GM18508 (cell line): ENCODE data around the gene PTK7.

ENCODE experiments used
- ATAC-seq: cut with Tn5 transposase; IDR thresholded peaks from one replicate; pipeline ENCODE4 v1.9.1; 2021; ENCODE audit warnings: moderate number of reproducible peaks; ENCODE audit not compliant: insufficient read depth, unreplicated experiment

The PTK7 gene

GRCh38 chr6:43196337-43196736, 120.2 kb downstream of the PTK7 start:
- ATAC-seq: no peak

- ATAC-seq: no peak
Observed at GRCh38 chr6:43199912-43200311, 123.8 kb downstream of the PTK7 start.

- ATAC-seq: no peak
Observed at GRCh38 chr6:43200541-43200940, 124.4 kb downstream of the PTK7 start.

- no peak for ATAC-seq
Observed at GRCh38 chr6:43202451-43202850, 126.3 kb downstream of the PTK7 start.

- ATAC-seq: no peak
Observed at GRCh38 chr6:43203029-43203717, 127.1 kb downstream of the PTK7 start.

GRCh38 chr6:43203718-43204095, 127.6 kb downstream of the PTK7 start:
- ATAC-seq: no peak

GRCh38 chr6:43204271-43205105, 128.4 kb downstream of the PTK7 start:
- no peak for ATAC-seq

GRCh38 chr6:43205849-43206248, 129.7 kb downstream of the PTK7 start:
- ATAC-seq: no peak

- ATAC-seq: no peak
Observed at GRCh38 chr6:43207286-43207685, 131.2 kb downstream of the PTK7 start.
